ENCODE measurements around the gene FAM110C.

FAM110C gene

DNA sequence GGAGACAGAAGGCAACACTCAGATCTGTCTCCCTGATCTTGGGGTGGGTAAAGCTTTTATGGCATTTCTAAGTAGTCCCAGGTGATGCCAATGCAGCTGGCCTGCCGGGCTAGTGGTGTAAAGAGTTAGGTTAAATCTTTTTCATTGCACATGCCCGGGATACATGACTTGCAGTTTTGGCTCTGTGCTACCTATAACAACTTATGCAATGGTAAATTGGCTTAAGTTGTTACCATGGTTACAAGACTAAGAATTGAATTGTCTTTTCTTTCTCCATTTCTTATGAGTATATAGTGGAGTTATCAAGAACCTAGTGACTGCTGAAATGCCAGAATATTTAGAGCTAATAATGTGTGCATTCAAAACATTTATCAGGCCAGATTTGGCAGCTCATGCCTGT, 5.3 kb upstream of the FAM110C start:
- no peak overlapping the region for H3K4me3 ChIP-seq (ENCODE audit: low read depth, low read length)
- DNase-seq (ENCODE audit: low read depth) = no peak
- TF ChIP-seq, protein P1, sequence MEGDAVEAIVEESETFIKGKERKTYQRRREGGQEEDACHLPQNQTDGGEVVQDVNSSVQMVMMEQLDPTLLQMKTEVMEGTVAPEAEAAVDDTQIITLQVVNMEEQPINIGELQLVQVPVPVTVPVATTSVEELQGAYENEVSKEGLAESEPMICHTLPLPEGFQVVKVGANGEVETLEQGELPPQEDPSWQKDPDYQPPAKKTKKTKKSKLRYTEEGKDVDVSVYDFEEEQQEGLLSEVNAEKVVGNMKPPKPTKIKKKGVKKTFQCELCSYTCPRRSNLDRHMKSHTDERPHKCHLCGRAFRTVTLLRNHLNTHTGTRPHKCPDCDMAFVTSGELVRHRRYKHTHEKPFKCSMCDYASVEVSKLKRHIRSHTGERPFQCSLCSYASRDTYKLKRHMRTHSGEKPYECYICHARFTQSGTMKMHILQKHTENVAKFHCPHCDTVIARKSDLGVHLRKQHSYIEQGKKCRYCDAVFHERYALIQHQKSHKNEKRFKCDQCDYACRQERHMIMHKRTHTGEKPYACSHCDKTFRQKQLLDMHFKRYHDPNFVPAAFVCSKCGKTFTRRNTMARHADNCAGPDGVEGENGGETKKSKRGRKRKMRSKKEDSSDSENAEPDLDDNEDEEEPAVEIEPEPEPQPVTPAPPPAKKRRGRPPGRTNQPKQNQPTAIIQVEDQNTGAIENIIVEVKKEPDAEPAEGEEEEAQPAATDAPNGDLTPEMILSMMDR (conservative IDR thresholded peaks at IDR 0.05; ENCODE audit: low read depth, low read length) = no peak

DNA sequence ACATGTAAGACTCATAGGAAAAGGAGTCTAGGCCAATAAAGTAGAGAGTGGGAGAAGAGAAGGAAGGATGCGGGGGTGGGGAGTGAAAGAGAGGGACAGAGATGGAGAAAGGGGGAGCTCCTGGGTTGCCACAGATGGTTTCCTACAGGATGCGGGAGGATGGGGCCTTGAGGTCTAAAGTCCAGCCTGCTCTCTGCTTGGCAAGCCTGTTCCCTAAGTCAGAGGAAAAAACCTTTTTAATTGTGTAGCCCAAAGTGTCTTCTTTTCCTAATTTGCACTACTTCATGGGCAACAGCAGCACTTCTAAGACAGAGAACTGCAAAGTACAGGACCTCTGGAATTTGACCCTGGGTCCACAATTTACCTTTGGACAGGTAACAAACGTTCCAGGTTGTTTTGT, 1.4 kb upstream of the FAM110C start:
- no peak for DNase-seq (ENCODE audit: low read depth)
- H3K4me3 ChIP-seq (ENCODE audit: low read depth, low read length) = no peak overlapping the region
- TF ChIP-seq, protein P1 (conservative IDR thresholded peaks at IDR 0.05; ENCODE audit: low read depth, low read length) = no peak

DNA sequence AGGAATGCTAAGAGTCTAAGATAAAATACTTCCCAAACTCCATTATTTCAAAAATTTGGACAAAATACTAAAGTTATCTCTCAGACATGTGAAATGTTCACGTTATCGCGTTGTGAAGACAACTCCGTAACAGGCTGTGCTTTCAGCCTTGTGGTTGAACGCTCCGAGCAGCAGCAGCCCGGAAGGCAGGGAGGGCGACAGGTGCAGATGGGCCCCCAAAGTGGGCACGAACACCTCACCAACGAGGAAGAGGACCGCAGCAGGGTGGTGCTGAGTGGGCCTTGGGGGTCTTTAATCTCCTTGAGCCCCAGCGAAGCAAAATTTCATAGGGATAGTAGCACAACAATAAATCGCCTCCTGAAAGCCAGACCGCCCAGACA, 1.0 kb upstream of the FAM110C start:
- H3K4me3 ChIP-seq (ENCODE audit: low read depth, low read length) = no peak overlapping the region
- DNase-seq (ENCODE audit: low read depth) = no peak
- TF ChIP-seq, protein P1 (conservative IDR thresholded peaks at IDR 0.05; ENCODE audit: low read depth, low read length) = no peak

DNA sequence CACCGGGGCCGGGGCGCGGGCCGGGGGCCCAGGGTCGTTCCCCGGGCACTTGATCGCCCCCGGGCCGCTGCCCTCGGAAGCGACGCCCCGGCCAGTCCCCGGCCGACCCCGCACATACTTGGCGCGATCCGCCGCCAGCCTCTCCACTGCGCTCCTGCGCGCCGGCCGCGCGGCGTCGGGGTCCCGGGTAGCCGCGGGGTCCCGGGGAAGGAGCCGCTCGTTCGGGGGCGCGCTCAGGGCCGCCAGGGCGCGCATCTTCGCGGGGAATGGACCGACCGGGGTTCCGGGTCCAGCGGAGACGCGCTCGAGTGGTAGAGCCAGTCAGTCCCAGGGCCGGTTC, 204 bp downstream of the FAM110C start:
- H3K4me3 ChIP-seq (ENCODE audit: low read depth, low read length) = no peak overlapping the region
- no peak for DNase-seq (ENCODE audit: low read depth)

DNA sequence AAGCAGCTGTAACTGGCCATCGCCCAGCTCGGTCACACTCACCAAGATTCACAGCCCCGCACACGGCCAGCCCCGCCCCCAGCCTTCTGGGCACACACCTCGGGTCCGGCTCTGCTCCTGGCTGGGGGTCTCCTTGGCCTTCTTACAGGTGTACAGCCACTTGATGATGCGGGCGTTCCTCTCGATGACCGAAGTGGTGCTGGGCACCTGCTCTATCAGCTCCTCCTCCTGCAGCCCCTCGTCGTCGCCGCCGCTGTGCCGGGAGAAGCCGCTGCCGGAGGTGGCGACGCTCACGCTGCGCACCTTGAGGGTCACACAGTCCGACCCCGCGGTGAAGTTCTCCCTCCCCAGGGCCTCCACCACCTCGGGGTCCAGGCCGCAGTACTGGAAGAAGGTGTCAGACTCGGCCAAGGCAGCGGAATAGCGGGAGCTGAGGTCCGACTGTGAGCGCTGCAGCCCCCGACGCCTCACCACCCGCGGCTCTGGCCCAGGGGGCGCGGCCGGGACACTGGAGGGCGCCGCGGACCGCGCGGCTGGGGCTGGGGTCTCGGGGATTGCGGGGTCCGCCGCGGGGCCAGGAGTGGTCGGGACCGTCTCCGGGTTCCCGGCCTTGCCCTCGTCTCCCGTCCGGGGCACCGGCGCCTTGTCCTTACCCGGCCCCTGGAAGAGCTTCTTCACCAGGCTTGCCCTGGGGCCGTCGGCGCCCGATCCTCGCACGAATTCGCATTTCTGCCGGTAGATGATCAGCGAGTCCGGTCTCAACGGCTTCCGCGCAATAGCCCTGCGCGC, 769 bp downstream of the FAM110C start:
- H3K4me3 ChIP-seq (ENCODE audit: low read depth, low read length) = no peak overlapping the region
- DNase-seq (ENCODE audit: low read depth) = no peak
- TF ChIP-seq, protein P1 (conservative IDR thresholded peaks at IDR 0.05; ENCODE audit: low read depth, low read length) = no peak

More for the DNA sequence above, 204 bp downstream of the FAM110C start:
- TF ChIP-seq, protein P1 (conservative IDR thresholded peaks at IDR 0.05; ENCODE audit: low read depth, low read length) = no peak

DNA sequence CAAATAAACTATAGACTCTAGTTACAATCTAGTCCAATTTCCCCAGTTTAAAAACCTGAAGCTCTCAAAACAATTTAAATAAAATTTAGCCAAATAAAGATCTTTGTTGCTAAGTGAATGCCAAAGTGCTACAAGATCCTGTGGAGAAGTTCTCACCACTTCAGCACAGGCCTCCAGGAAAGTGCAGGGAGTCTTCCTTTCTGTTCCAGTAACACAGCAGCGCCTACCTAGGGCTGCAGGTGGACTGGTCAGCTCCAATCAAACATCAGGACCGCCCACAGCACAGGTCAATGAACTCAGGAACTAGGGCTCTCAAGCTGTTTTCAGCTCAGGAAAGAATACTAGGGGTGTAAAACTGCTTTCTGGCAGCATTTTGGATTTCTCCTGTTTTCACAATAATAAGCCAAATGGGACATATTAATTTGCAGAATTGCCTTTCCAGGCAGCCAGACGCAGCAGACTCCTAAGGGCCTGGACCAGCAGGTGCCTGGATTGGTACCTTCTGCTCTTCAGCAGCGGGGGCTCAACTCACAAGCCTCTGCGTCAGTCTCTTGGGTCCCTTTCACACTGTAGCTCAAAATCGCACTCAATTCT, 1.5 kb downstream of the FAM110C start:
- TF ChIP-seq, protein P1 (conservative IDR thresholded peaks at IDR 0.05; ENCODE audit: low read depth, low read length) = no peak
- H3K4me3 ChIP-seq (ENCODE audit: low read depth, low read length) = no peak overlapping the region
- DNase-seq (ENCODE audit: low read depth) = no peak

DNA sequence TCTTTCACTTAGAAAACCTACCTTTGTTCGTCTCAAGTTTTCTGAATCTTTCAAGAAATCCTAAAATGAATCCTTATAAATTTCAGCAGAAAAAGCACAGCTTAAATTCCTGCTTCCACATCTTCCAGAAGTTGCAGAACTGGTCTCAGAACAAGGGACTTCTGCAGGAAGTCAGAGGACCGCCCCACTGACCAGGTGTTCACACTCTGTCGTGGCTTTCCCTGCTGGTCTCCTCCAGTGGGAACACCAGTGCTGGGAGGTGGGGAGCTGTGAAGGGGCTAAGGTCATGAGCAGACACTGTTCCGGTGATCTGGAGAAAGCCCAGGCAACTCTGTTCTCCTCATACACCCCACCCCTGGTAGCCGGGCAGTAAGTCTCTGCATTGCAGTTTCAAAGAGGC, 3.5 kb downstream of the FAM110C start:
- H3K4me3 ChIP-seq (ENCODE audit: low read depth, low read length) = no peak overlapping the region
- TF ChIP-seq, protein P1 (conservative IDR thresholded peaks at IDR 0.05; ENCODE audit: low read depth, low read length) = no peak
- DNase-seq (ENCODE audit: low read depth) = no peak
